Central memory CD8-positive, alpha-beta T cell (primary cell): ENCODE data around the gene PPP1R15A.
"Not testable (repeated sequence)": the region's sequence is repeated elsewhere in the genome, so short reads cannot be mapped to it uniquely, and the experiment has no call there.

ENCODE experiments used
- ATAC-seq: fragments of 150-1000 bp; cut with Tn5 transposase; replicated peaks from 2 replicates; pipeline ENCODE4 v1.10.0; 2022; ENCODE audit warnings: mild to moderate bottlenecking, moderate FRiP score, moderate number of reproducible peaks; ENCODE audit not compliant: poor library complexity, severe bottlenecking; ENCODE audit errors: extremely low read depth
- DNase-seq, 2 donors: peaks; one replicate each; pipeline ENCODE4 v3.0.0; 2021; ENCODE audit warnings: low spot score in 2 of 2
- H3K27ac Mint-ChIP-seq: one replicate; pipeline ENCODE4 v1.8.0; 2022; ENCODE audit warnings: low read depth, mild to moderate bottlenecking, moderate library complexity, mixed read lengths
- H3K27me3 Mint-ChIP-seq: one replicate; pipeline ENCODE4 v1.8.0; 2022; ENCODE audit warnings: mixed read lengths
- H3K36me3 Mint-ChIP-seq: one replicate; pipeline ENCODE4 v1.8.0; 2022; ENCODE audit warnings: mild to moderate bottlenecking, moderate library complexity, mixed read lengths; ENCODE audit not compliant: insufficient read depth
- H3K4me1 Mint-ChIP-seq: one replicate; pipeline ENCODE4 v1.8.0; 2022; ENCODE audit warnings: mixed read lengths
- H3K4me3 Mint-ChIP-seq: one replicate; pipeline ENCODE4 v1.8.0; 2022; ENCODE audit warnings: mild to moderate bottlenecking, moderate library complexity, mixed read lengths
- H3K9me3 Mint-ChIP-seq: one replicate; pipeline ENCODE4 v1.8.0; 2022; ENCODE audit warnings: mixed read lengths

The PPP1R15A gene

GRCh38 chr19:48841571-48841970 lies 30.6 kb upstream of the PPP1R15A start:
- H3K4me1 Mint-ChIP-seq: peaks cover 12% of the 10 kb centered on the region
- peaks cover 2% of the 10 kb centered on the region for H3K36me3 Mint-ChIP-seq
- no peak for ATAC-seq
- DNase-seq: no peak
- no peaks in the 10 kb centered on the region for H3K9me3 Mint-ChIP-seq
- peaks cover 9% of the 10 kb centered on the region for H3K27me3 Mint-ChIP-seq
- H3K4me3 Mint-ChIP-seq: no peak overlapping the region
- no peak overlapping the region for H3K27ac Mint-ChIP-seq

GRCh38 chr19:48842789-48843162 lies 29.4 kb upstream of the PPP1R15A start:
- H3K27ac Mint-ChIP-seq: no peak overlapping the region
- H3K4me3 Mint-ChIP-seq: no peak overlapping the region
- DNase-seq (peak in 1 of 2 donors; percentile 41), ATAC-seq (no peak)
- no peaks in the 10 kb centered on the region for H3K36me3 Mint-ChIP-seq
- no peaks in the 10 kb centered on the region for H3K27me3 Mint-ChIP-seq
- H3K9me3 Mint-ChIP-seq: no peaks in the 10 kb centered on the region
- peaks cover 5% of the 10 kb centered on the region for H3K4me1 Mint-ChIP-seq

- ATAC-seq: no peak
- no peak for DNase-seq
- H3K36me3 Mint-ChIP-seq: no peaks in the 10 kb centered on the region
- peaks cover 5% of the 10 kb centered on the region for H3K4me1 Mint-ChIP-seq
- no peaks in the 10 kb centered on the region for H3K27me3 Mint-ChIP-seq
- H3K4me3 Mint-ChIP-seq: no peak overlapping the region
- H3K9me3 Mint-ChIP-seq: no peaks in the 10 kb centered on the region
- H3K27ac Mint-ChIP-seq: no peak overlapping the region
Observed at GRCh38 chr19:48844472-48844871, 27.7 kb upstream of the PPP1R15A start.

GRCh38 chr19:48845384-48845783 lies 26.8 kb upstream of the PPP1R15A start:
- H3K36me3 Mint-ChIP-seq: no peaks in the 10 kb centered on the region
- no peak overlapping the region for H3K27ac Mint-ChIP-seq
- H3K4me1 Mint-ChIP-seq: peaks cover 5% of the 10 kb centered on the region
- no peak overlapping the region for H3K4me3 Mint-ChIP-seq
- ATAC-seq: no peak
- H3K27me3 Mint-ChIP-seq: no peaks in the 10 kb centered on the region
- H3K9me3 Mint-ChIP-seq: no peaks in the 10 kb centered on the region
- no peak for DNase-seq

GRCh38 chr19:48846659-48847058 lies 25.6 kb upstream of the PPP1R15A start:
- not testable (repeated sequence) for H3K4me3 Mint-ChIP-seq, H3K27me3 Mint-ChIP-seq, H3K36me3 Mint-ChIP-seq, DNase-seq, H3K9me3 Mint-ChIP-seq, ATAC-seq, H3K4me1 Mint-ChIP-seq, H3K27ac Mint-ChIP-seq

- H3K9me3 Mint-ChIP-seq: no peaks in the 10 kb centered on the region
- H3K27ac Mint-ChIP-seq: no peak overlapping the region
- H3K4me3 Mint-ChIP-seq: no peak overlapping the region
- H3K4me1 Mint-ChIP-seq: no peaks in the 10 kb centered on the region
- H3K36me3 Mint-ChIP-seq: no peaks in the 10 kb centered on the region
- H3K27me3 Mint-ChIP-seq: no peaks in the 10 kb centered on the region
- DNase-seq: no peak
- no peak for ATAC-seq
Observed at GRCh38 chr19:48852292-48852691, 19.9 kb upstream of the PPP1R15A start.

- H3K4me1 Mint-ChIP-seq: peaks cover under 1% of the 10 kb centered on the region
- H3K9me3 Mint-ChIP-seq: no peaks in the 10 kb centered on the region
- no peak overlapping the region for H3K4me3 Mint-ChIP-seq
- no peaks in the 10 kb centered on the region for H3K27me3 Mint-ChIP-seq
- no peak for DNase-seq
- no peaks in the 10 kb centered on the region for H3K36me3 Mint-ChIP-seq
- no peak overlapping the region for H3K27ac Mint-ChIP-seq
- ATAC-seq: no peak
Observed at GRCh38 chr19:48853483-48853882, 18.7 kb upstream of the PPP1R15A start.

- ATAC-seq: no peak
- Mint-ChIP-seq H3K36me3 (no peaks in the 10 kb centered on the region), H3K4me1 (peaks cover 6% of the 10 kb centered on the region), H3K27ac (no peak overlapping the region), H3K9me3 (no peaks in the 10 kb centered on the region), H3K4me3 (no peak overlapping the region), H3K27me3 (no peaks in the 10 kb centered on the region)
- DNase-seq: no peak
Observed at GRCh38 chr19:48854103-48854502, 18.1 kb upstream of the PPP1R15A start.

- H3K36me3 Mint-ChIP-seq: no peaks in the 10 kb centered on the region
- no peaks in the 10 kb centered on the region for H3K9me3 Mint-ChIP-seq
- no peak overlapping the region for H3K4me3 Mint-ChIP-seq
- no peak overlapping the region for H3K27ac Mint-ChIP-seq
- no peaks in the 10 kb centered on the region for H3K27me3 Mint-ChIP-seq
- H3K4me1 Mint-ChIP-seq: peaks cover 10% of the 10 kb centered on the region
- ATAC-seq (no peak), DNase-seq (no peak)
Observed at GRCh38 chr19:48856921-48857320, 15.3 kb upstream of the PPP1R15A start.

- H3K27me3 Mint-ChIP-seq: no peaks in the 10 kb centered on the region
- peaks cover 10% of the 10 kb centered on the region for H3K4me1 Mint-ChIP-seq
- peak; percentile 77 for ATAC-seq
- peak overlapping the region; percentile 90 for H3K27ac Mint-ChIP-seq
- H3K9me3 Mint-ChIP-seq: no peaks in the 10 kb centered on the region
- no peaks in the 10 kb centered on the region for H3K36me3 Mint-ChIP-seq
- DNase-seq: peak; percentile 55 to 69
- H3K4me3 Mint-ChIP-seq: peak overlapping the region; percentile 86
Observed at GRCh38 chr19:48858984-48859710, 13.1 kb upstream of the PPP1R15A start.

- Mint-ChIP-seq H3K36me3 (no peaks in the 10 kb centered on the region), H3K4me3 (peak overlapping the region; percentile 86), H3K27ac (peak overlapping the region; percentile 90)
Observed at GRCh38 chr19:48859711-48860572, 12.3 kb upstream of the PPP1R15A start.

GRCh38 chr19:48861313-48861712 lies 10.9 kb upstream of the PPP1R15A start:
- ATAC-seq (no peak), DNase-seq (no peak)
- Mint-ChIP-seq H3K27ac (no peak overlapping the region), H3K27me3 (peaks cover under 1% of the 10 kb centered on the region), H3K4me3 (no peak overlapping the region), H3K36me3 (no peaks in the 10 kb centered on the region), H3K4me1 (peaks cover 10% of the 10 kb centered on the region), H3K9me3 (no peaks in the 10 kb centered on the region)

More at GRCh38 chr19:48859711-48860572, 12.3 kb upstream of the PPP1R15A start:
- Mint-ChIP-seq H3K9me3 (no peaks in the 10 kb centered on the region), H3K27me3 (no peaks in the 10 kb centered on the region), H3K4me1 (peaks cover 10% of the 10 kb centered on the region)
- no peak for DNase-seq
- ATAC-seq: no peak

GRCh38 chr19:48862827-48863226 lies 9.4 kb upstream of the PPP1R15A start:
- peaks cover 13% of the 10 kb centered on the region for H3K27me3 Mint-ChIP-seq
- H3K9me3 Mint-ChIP-seq: no peaks in the 10 kb centered on the region
- H3K4me3 Mint-ChIP-seq: no peak overlapping the region
- H3K36me3 Mint-ChIP-seq: no peaks in the 10 kb centered on the region
- DNase-seq (no peak), ATAC-seq (no peak)
- H3K27ac Mint-ChIP-seq: no peak overlapping the region
- peaks cover 10% of the 10 kb centered on the region for H3K4me1 Mint-ChIP-seq
